HG02981 (cell line): ENCODE data around the gene RETN.

Experiments used
- ATAC-seq: cut with Tn5 transposase; IDR thresholded peaks from one replicate; pipeline ENCODE4 v1.9.1; 2021; ENCODE audit warnings: mild to moderate bottlenecking, moderate library complexity; ENCODE audit not compliant: unreplicated experiment

Gene RETN

DNA sequence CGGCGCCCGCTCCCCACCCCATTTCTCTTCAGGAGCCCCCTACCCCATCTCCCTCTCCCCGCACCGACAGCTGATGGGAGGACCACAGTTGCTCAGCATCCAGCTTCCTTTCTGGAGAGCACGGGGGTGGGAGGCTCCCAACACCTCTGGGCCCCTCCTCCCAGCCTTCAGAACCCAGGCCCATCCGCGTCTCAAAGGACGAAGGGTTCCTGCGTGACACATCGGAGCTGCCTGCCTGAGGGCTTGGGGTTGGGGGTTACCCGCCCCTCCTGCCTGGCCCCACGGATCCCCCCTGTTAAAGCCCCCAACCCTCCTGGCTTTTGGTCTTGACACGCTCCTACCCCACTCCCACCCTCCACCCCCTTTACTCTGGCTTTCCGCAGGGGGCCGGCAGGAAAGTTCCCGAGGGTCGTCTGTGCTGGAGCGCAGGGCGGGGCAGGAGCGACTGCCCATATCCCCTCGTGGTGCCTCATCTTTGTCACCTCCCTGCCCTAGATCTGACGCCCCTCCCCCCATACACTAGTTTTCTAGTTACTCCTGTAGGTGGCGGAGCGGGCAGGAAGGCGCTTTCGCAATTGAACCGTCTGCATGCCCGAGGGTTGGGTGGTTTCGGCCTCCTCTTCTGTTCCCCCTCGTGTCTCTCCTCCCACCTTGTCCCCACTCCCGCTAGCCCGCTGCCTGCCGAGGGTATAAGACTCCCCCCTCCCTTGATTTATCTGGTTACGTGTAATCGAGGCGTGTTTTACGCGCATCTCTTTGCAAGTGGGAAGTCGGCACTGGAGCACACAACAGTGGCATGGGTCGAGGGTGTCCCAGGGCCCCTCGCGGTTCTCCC lies 12.7 kb downstream of the RETN start:
- no peak for ATAC-seq

GRCh38 chr19:7682175-7682855 lies 13.5 kb downstream of the RETN start:
- ATAC-seq = no peak

- no peak for ATAC-seq
Observed at GRCh38 chr19:7685546-7686445, 16.9 kb downstream of the RETN start.

- ATAC-seq = no peak
Observed at GRCh38 chr19:7687177-7687576, 18.3 kb downstream of the RETN start.

- ATAC-seq = no peak
Observed at GRCh38 chr19:7689165-7689564, 20.3 kb downstream of the RETN start.

DNA sequence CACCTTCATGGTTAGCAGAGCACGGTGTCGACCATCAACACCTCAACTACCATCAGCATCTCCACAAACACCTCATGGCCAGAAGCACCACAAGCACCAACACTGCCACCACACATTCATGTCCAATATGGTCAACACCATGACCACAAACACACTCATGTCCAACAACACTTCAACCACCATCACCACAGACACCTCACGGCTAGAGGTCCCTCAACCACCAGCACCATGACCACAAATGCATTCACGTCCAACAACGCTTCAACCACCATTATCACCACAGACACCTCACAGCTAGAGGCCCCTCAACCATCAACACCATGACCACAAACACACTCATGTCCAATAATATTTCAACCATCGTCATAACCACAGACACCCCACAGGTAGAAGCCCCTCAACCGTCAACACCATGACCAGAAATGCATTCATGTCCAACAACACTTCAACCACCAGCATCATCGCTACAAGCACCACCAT lies 22.0 kb downstream of the RETN start:
- ATAC-seq = no peak

- ATAC-seq = no peak
Observed at GRCh38 chr19:7691497-7691896, 22.6 kb downstream of the RETN start.

DNA sequence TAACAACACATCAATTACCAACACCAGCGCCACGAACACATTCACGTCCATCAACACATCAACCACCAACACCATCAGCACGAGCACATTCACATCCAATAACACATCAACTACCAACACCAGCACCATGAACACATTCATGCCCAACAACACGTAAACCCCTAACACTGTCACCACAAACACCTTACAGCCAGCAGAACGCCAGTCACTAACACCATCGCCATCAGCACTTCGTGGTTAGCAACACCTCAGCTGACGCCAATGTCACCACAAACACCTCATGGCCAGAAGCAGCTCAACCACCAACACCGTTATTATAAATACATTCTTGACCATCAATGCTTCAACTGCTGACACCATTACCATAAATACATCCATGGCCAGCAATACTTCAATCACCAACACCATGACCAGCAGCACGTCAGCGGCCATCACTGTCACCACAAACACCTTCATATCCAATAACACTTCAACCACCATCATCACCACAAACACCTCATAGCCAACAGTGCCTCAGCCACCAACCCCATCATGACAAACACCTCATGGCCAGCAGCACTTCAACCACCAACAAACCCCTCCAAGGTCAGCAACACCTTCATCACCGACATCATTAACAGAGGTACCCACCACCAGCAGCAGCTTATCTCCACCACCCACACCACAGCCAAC lies 23.7 kb downstream of the RETN start:
- no peak for ATAC-seq

DNA sequence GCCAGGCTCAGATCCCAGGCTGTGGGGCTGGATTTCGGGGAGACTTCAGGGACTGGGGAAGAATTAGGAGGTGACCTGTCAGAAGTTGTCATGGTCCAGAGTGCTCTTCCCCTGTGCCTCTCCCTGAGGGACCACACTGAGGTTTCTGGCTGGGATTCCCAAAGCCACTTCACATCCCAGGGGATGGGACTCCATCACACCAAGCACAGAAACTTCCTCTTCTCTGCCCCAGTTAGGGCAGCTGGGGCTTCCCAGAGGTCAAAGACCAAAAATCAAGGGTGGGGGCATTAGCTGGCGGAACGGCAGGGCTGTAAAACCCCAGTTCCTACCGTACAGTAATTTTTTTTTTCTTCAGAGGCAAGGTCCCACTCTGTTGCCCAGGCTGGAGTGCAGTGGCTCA lies 25.6 kb downstream of the RETN start:
- no peak for ATAC-seq

DNA sequence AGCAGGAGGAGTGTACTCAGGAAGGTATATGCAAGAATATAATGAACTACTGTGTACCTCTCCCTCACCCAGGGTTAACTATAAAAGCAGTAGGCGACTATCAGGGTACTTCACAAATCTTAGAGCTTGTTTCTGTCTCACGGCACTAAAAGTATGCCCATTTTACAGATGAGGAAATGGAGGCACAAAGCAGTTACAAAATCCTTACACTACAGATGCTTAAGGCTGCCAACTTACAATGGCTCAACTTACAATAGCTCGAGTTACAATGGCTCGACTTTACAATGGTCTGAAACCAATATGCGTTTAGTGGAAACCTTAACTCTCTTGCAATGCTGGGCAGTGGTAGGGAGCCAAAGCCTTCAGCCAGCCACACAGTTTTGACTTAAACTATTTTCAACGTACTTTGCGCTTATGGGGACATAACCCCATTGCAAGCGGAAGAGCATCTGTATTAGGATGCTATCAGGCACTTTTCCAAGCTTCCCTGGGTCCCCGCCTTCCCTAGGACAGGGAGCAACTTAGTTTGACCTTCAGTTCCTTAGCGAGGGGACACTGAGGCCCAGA lies 29.0 kb downstream of the RETN start:
- no peak for ATAC-seq

DNA sequence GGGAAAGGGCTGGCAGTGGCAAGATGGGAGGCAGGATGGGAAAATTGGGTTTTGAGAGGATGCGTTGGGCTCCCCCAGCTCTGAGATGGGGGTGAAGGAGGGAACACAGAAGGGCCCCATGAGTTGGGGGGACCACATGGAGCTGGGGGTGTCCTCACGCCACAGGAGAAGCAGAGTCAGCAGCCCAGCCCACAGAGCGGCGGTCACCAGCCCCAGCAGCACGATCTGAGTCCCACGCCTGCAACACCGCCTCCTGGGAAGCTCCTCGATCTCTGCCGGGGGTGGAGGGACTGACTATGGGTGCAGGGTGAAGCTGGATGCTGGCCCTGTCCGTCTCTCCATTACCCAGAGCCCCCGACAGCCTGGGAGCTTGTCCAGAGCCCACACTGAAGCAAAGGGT lies 29.7 kb downstream of the RETN start:
- no peak for ATAC-seq

- ATAC-seq = no peak
Observed at GRCh38 chr19:7699003-7699402, 30.2 kb downstream of the RETN start.

GRCh38 chr19:7699417-7700401 lies 30.9 kb downstream of the RETN start:
- no peak for ATAC-seq

DNA sequence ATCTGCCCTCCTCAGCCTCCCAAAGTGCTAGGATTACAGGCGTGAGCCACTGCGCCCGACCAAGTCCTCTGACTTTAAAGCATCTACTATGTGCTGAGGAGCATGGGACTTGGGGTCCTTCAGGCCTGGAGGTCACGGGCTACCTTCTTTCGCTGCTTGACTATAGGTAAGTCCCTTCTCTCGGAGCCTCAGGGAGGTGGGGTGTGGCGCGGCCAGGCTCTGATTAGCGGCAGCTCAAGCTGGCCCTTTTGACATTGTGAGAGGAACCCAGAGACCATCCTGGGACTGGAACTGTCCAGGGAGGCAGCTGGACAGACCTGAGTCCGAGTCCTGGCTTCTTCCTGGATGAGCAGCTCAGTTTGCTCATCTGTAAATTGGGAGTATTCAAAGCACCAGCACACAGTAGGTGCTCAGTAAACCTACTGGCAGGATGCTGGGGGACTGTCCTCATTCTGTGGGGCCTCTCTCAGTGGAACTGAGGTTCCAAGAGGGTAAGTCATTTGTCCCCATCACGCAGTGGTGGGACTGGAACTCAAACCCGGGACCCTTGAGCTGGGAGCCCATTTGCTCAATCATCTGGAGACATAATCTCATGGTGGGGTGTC lies 32.3 kb downstream of the RETN start:
- no peak for ATAC-seq

DNA sequence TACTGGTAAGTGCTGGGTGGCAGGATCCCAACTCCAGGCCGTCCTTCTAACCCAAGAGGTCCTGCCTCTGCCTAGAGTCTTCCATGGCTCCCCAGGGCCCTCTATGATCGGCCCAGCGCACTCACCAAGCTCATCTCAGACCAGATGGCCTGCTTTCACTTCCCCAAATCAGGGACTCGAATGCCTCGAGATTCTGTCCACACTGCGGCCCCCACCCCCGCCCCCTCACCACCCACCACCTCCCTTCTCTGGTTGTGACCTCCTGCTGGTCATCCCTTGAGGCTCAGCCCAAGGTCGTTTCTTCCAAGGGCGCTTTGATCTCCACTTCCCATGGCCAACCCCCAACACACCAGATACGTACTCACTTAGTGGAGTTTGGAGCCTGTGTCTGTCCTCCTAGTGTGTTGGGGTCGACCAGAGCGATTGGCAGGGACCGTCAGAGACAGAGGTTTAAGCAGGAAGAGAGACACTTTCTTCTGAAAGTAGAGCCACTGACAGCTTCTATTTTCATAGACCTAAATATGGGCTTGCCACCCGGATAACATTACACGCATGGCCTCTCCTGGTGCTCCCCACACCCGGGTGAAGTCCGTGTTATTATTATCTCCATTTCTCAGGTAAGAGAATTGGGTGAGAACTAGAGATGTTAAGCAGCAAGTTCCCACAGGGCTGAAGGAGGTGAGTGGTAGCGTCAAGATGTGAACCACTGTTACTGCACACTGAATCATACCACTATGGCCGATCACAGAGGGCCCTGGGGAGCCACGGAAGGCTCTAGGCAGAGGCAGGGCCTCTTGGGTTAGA lies 33.0 kb downstream of the RETN start, which contains the start of gene FCER2:
Gene FCER2 (minus strand): TSS at position 478 of the 804 bp plus-strand sequence. CDS start 2,371 bp downstream, outside the sequence.
- peak; percentile 41 for ATAC-seq

GRCh38 chr19:7703332-7703731 lies 34.5 kb downstream of the RETN start:
- no peak for ATAC-seq

DNA sequence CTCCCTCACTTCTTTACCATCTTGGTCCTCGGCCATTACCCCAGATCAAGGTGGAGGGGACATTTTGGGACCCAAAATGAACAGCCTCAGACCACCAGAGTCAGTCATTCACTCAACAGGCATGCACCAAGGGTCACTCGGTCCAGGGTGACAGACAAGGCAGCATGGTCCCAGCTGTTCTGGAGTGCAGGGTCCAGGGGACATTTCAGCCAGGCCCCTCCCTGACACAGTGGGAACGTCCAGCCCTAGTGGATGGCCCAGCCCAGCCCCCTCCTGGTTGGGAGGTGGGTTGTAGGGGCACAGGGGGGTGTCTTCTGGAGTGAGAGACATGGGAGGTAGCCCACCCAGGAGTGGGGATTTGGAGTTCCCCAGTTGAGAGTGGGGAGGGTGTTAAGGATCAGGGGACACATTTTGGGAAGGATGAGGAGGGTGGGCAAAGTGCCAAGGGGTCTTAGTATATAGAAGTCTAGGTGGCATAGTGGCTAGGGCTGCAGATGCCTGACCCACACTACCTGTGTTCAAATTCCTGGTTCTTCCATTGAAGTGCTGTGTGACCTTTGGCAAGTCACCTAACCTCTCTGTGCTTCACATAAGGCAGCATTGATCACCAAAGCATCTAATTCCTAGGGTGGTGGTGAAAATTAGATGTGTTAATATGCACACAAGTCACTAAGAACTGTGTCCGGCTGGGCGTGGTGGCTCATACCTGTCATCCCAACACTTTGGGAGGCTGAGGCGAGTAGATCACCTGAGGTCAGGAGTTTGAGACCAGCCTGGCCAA lies 35.6 kb downstream of the RETN start:
- ATAC-seq = no peak
